Lung (tissue), 12 donors: Measurements from ENCODE around the gene GDAP1L1. TPM values are rescaled to one million over a fixed set of nuclear protein-coding genes. Genes with fewer than 3 reads are reported as not detected.
A peak's percentile ranks its signal among the peaks of the same experiment; 100 is the strongest.

Source experiments
- ATAC-seq: fragments of 200-7000 bp; cut with Tn5 transposase; one replicate; pipeline ENCODE4 v1.9.1; 2020; ENCODE audit warnings: moderate number of reproducible peaks; ENCODE audit not compliant: insufficient read depth, low FRiP score
- DNase-seq, 3 donors: peaks; one replicate each; pipeline ENCODE4 v3.0.0-alpha.2; 2013 to 2017
- H3K27ac ChIP-seq, 2 donors: one replicate each; pipeline ENCODE4 v1.5.1; 2013; ENCODE audit warnings: mild to moderate bottlenecking in 2 of 2, moderate library complexity in 2 of 2, control low read depth in 1 of 2, inconsistent platforms in 1 of 2, low read depth in 1 of 2, low read length in 1 of 2
- H3K27me3 ChIP-seq, 3 donors: one replicate each; pipeline ENCODE4 v1.5.1; 2013; ENCODE audit warnings: low read length in 2 of 3; ENCODE audit not compliant: control insufficient read depth in 3 of 3, insufficient read depth in 3 of 3
- H3K36me3 ChIP-seq, 4 donors: one replicate each; pipeline ENCODE4 v1.5.1; 2013; ENCODE audit warnings: low read length in 4 of 4, mild to moderate bottlenecking in 1 of 4, moderate library complexity in 1 of 4; ENCODE audit not compliant: control insufficient read depth in 4 of 4, insufficient read depth in 4 of 4
- H3K4me1 ChIP-seq, 5 donors: one replicate each; pipeline ENCODE4 v1.5.1; 2013; ENCODE audit warnings: low read length in 5 of 5, mild to moderate bottlenecking in 2 of 5, moderate library complexity in 1 of 5; ENCODE audit not compliant: control insufficient read depth in 5 of 5, insufficient read depth in 5 of 5
- H3K4me3 ChIP-seq: one replicate; pipeline ENCODE4 v1.5.1; 2013; ENCODE audit warnings: mild to moderate bottlenecking, control low read depth, moderate library complexity
- H3K9ac ChIP-seq, 2 donors: one replicate each; pipeline ENCODE4 v1.5.1; 2013; ENCODE audit warnings: low read length in 2 of 2, control low read depth in 1 of 2; ENCODE audit not compliant: insufficient read depth in 1 of 2
- H3K9me3 ChIP-seq, 4 donors: one replicate each; pipeline ENCODE4 v1.5.1; 2013; ENCODE audit warnings: low read length in 3 of 4, mild to moderate bottlenecking in 1 of 4, moderate library complexity in 1 of 4; ENCODE audit not compliant: control insufficient read depth in 4 of 4, insufficient read depth in 3 of 4
- CTCF ChIP-seq: IDR thresholded peaks from 2 replicates; pipeline ENCODE4 v1.5.1; 2012; ENCODE audit warnings: mild to moderate bottlenecking; ENCODE audit errors: control extremely low read depth, extremely low read depth
- WGBS, 2 donors: extraction: QIAGEN DNeasy Blood & Tissue Kit; methylation state at CpG; one replicate each; pipeline ENCODE4 v1.1.7; 2013; 5-methylcytosine and 5-hydroxymethylcytosine counted together
- polyA plus RNA-seq, 2 donors: library from polyadenylated mRNA; stranded (reverse); fragments of 200-250 nt; gene quantifications; one replicate each; pipeline ENCODE4 v1.2.1, GENCODE V29; 2013
- total RNA-seq, 2 donors: library from RNA; depleted of rRNA in 1 of 2; stranded (reverse); fragments of >200 nt in 1 of 2; gene quantifications; one replicate each; pipeline ENCODE4 v1.2.1, GENCODE V29; 2014 to 2021
- donor health status: control.
- donor health status: control.
- donor health status: Bipolar disorder and iron deficiency.
- donor health status: healthy.
- donor health status: DM: yes; HTN: yes; CAD: no.

GDAP1L1 gene
- total and polyA plus RNA-seq, 4 donors = 0.02 to 0.10 TPM; not detected in 2

- 26 to 31% methylated on average over 7 of the region's 7 CpGs for WGBS, 2 donors
- DNase-seq (peak in 2 of 3 donors; percentile 30 to 34), ATAC-seq (no peak)
- no peaks in the 10 kb centered on the region for H3K27me3 ChIP-seq
- TF ChIP-seq CTCF = no peak
- H3K4me1 ChIP-seq = peaks cover 7 to 34% (median 13%) of the 10 kb centered on the region in 5 donors
- peak overlapping the region in 1 of 2 donors; percentile 90 for H3K27ac ChIP-seq
- no peak overlapping the region for H3K4me3 ChIP-seq
- H3K9me3 ChIP-seq = no peaks in the 10 kb centered on the region
- peak overlapping the region; percentile 9 to 39 for H3K9ac ChIP-seq
- peaks cover 0 to 10% (median 0%) of the 10 kb centered on the region in 4 donors for H3K36me3 ChIP-seq
Observed at GRCh38 chr20:44208770-44209169, 38.3 kb upstream of the GDAP1L1 start.

DNA sequence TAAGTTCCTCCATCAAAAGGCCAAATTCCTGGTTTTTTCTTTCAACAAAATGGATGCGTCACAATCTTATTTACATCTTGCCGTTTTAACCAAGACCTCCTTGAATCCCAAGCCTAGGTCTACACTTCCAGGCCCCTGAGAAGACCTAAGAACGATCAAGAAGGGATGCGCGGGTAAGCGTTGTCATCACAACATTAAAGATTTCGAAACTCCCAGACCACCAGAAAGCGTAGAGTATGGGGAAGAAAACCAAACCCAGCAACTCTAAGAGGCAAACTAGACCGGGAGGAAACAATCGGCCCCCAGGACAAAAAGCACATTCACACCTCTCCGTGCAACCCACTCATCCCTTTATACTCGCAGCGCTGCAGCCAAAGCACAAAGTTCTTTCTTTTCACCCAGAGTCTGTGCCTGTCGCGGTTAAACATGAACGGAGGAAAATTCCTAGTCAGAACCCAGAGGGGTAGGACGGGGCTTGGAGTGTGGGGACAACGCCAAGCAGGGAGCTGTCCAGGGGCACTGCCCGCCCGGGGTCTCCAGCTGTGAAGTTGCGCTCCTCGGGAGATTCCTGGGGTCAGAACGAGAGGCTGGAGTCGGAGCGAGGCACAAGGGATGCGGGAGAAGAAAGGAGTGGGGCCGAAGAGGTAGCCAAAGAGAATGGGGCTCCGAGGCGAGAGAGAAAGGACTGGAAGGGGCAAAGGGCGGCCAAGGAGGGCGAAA lies 37.3 kb upstream of the GDAP1L1 start:
- 0 to 1% methylated on average over 31 of the region's 31 CpGs for WGBS, 2 donors

DNA sequence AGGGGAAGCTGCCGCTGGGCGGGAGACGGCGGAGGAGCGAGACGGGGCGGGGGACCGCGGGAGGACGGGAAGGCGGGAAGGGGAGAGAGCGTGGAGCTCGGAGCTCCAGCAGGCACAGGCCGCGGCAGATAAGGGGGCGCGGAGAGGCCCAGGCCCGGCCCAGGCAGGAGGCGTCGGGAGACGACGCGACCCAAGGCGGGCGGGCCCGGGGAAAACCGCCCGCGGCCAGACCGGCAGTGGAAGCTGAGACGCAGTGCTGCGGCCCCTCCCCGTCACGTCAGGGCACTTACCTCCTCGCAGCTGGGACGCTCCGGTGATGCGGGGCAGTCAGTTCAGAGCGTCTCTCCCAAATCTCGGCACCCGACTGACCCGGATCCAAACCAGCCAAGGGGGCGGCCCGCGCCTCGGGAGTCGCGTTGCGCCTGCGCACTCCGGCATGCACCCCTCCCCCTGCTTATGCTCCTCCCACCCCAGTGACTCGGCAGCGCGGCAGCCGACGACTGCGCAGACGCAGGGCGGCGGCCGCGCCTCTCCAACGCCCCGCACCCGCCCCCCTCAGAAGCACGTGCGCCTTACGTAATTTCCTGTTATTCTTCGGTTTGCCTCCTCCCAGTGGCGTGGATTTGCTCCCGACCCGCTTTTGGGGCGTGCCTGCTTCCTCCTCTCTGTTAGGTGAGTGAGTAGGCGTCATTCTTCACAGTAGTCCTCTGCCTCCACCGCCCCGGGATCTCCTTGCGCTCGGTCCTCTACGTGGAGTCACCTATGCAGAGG lies 36.5 kb upstream of the GDAP1L1 start, which contains the start of gene OSER1:
OSER1 (minus strand) TSS at position 366 of the 771 bp plus-strand sequence. CDS start 3,814 bp downstream, outside the sequence.
- no peak for TF ChIP-seq CTCF
- H3K36me3 ChIP-seq = peaks cover 0 to 3% (median 0%) of the 10 kb centered on the region in 4 donors
- no peaks in the 10 kb centered on the region for H3K27me3 ChIP-seq
- H3K9ac ChIP-seq = peak within 1 kb of the TSS; percentile 95 to 97
- H3K27ac ChIP-seq = peak within 1 kb of the TSS; percentile 93 to 96
- peaks cover 6 to 34% (median 13%) of the 10 kb centered on the region in 5 donors for H3K4me1 ChIP-seq
- no peaks in the 10 kb centered on the region for H3K9me3 ChIP-seq
- 0% methylated on average over 66 to 79 of the region's 79 CpGs for WGBS, 2 donors
- peak within 1 kb of the TSS; percentile 86 for H3K4me3 ChIP-seq
- ATAC-seq (peak; percentile 95), DNase-seq (peak; percentile 98 to 99 (median 99))

More for the DNA sequence above, 37.3 kb upstream of the GDAP1L1 start:
- Histone ChIP-seq H3K9me3 (no peaks in the 10 kb centered on the region), H3K27me3 (no peaks in the 10 kb centered on the region), H3K4me1 (peaks cover 6 to 34% (median 13%) of the 10 kb centered on the region in 5 donors), H3K4me3 (peak overlapping the region; percentile 86), H3K9ac (peak overlapping the region; percentile 86 to 92), H3K36me3 (peaks cover 0 to 8% (median 0%) of the 10 kb centered on the region in 4 donors), H3K27ac (peak overlapping the region; percentile 90 to 96)
- no peak for ATAC-seq
- DNase-seq = peak; percentile 48 to 60 (median 51)
- no peak for TF ChIP-seq CTCF
